Chondrocyte (in vitro differentiated cells): ENCODE results near the gene KLF18. TPM values are rescaled to one million over a fixed set of nuclear protein-coding genes. Genes with fewer than 3 reads are reported as not detected.

Experiments used
- DNase-seq: peaks from one replicate; pipeline ENCODE4 v3.0.0; 2021; ENCODE audit warnings: mixed read lengths, low spot score
- H3K27ac Mint-ChIP-seq: one replicate; pipeline ENCODE4 v1.8.0; 2021; ENCODE audit warnings: mild to moderate bottlenecking, moderate library complexity, mixed read lengths; ENCODE audit not compliant: unreplicated experiment
- H3K27me3 Mint-ChIP-seq: 2 replicates; pipeline ENCODE4 v1.8.0; 2021; ENCODE audit warnings: low read depth, mixed read lengths
- H3K36me3 Mint-ChIP-seq: 2 replicates; pipeline ENCODE4 v1.8.0; 2021; ENCODE audit warnings: low read depth, mixed read lengths
- H3K4me1 Mint-ChIP-seq: 2 replicates; pipeline ENCODE4 v1.8.0; 2021; ENCODE audit warnings: low read depth, mild to moderate bottlenecking, mixed read lengths
- H3K4me3 Mint-ChIP-seq: one replicate; pipeline ENCODE4 v1.8.0; 2021; ENCODE audit warnings: mild to moderate bottlenecking, moderate library complexity, mixed read lengths; ENCODE audit not compliant: unreplicated experiment
- H3K9me3 Mint-ChIP-seq: 2 replicates; pipeline ENCODE4 v1.8.0; 2021; ENCODE audit warnings: low read depth, mixed read lengths
- long read RNA-seq: library from polyadenylated mRNA; stranded (forward); transcript quantifications from one replicate; pipeline ENCODE4 v2.0.0, GENCODE V29; 2021
- total RNA-seq: library from RNA; stranded (reverse); gene quantifications from 3 replicates; pipeline ENCODE4 v1.2.1, GENCODE V29; 2021
- TF ChIP-seq, protein P1 (sequence below): fragments of 200-600 bp; sonication (generic); IDR thresholded peaks from 2 replicates; pipeline ENCODE4 v1.5.0; 2021; ENCODE audit warnings: antibody characterized with exemption, mild to moderate bottlenecking, moderate library complexity

The KLF18 gene
- not detected in 3 replicates for total RNA-seq
- long read RNA-seq: 0 reads

DNA sequence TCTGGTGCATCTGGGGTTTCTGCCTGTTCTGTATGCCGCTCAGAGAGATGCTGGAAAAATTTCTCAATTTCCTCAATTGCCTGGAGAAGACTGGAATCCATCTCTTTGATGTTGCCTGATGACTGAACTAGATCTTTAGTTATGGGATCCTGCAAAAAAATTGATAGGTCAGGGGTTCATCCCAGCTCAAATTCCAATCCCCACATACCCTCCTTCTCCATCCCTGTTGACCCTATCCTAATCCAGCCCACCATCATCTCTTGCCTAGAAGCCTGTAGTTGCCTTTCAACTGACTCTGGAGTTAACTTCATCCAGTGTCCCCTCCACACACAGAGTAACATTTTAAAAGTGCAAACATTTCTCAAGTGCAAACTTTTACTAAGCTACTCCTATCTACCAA, at the start of gene KLF18:
KLF18 (minus strand) TSS at position 101 of the 400 bp plus-strand sequence; CDS start at position 101, 0 bp downstream.
- DNase-seq: no peak
- H3K4me1 Mint-ChIP-seq: no peaks in the 10 kb centered on the region
- H3K36me3 Mint-ChIP-seq: peaks cover 4% of the 10 kb centered on the region
- TF ChIP-seq, protein P1, sequence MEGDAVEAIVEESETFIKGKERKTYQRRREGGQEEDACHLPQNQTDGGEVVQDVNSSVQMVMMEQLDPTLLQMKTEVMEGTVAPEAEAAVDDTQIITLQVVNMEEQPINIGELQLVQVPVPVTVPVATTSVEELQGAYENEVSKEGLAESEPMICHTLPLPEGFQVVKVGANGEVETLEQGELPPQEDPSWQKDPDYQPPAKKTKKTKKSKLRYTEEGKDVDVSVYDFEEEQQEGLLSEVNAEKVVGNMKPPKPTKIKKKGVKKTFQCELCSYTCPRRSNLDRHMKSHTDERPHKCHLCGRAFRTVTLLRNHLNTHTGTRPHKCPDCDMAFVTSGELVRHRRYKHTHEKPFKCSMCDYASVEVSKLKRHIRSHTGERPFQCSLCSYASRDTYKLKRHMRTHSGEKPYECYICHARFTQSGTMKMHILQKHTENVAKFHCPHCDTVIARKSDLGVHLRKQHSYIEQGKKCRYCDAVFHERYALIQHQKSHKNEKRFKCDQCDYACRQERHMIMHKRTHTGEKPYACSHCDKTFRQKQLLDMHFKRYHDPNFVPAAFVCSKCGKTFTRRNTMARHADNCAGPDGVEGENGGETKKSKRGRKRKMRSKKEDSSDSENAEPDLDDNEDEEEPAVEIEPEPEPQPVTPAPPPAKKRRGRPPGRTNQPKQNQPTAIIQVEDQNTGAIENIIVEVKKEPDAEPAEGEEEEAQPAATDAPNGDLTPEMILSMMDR: no peak
- H3K27me3 Mint-ChIP-seq: peaks cover 5% of the 10 kb centered on the region
- H3K9me3 Mint-ChIP-seq: peaks cover 17% of the 10 kb centered on the region
- H3K27ac Mint-ChIP-seq: no peak within 1 kb of the TSS
- H3K4me3 Mint-ChIP-seq: no peak within 1 kb of the TSS

DNA sequence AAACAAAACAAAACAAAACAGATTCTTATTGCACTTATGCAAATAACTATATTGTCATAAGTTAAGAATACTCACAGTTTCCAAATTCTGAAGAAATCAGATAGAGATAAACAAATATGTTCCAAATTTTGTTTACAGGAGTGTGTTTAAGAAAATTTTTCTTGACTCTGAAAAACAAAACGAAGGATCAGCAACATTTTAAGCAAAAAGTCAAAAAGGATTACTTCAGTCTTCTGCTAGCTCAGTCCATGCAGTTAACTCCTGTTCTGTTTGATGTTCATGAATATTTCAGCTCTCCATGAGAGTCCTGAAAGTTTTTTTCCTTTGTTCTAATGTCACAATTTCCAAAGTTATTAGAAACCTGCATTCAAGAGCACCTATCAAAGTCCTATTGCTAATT, 33.2 kb upstream of the KLF18 start:
- H3K27ac Mint-ChIP-seq: no peak overlapping the region
- H3K36me3 Mint-ChIP-seq: no peaks in the 10 kb centered on the region
- no peaks in the 10 kb centered on the region for H3K4me1 Mint-ChIP-seq

DNA sequence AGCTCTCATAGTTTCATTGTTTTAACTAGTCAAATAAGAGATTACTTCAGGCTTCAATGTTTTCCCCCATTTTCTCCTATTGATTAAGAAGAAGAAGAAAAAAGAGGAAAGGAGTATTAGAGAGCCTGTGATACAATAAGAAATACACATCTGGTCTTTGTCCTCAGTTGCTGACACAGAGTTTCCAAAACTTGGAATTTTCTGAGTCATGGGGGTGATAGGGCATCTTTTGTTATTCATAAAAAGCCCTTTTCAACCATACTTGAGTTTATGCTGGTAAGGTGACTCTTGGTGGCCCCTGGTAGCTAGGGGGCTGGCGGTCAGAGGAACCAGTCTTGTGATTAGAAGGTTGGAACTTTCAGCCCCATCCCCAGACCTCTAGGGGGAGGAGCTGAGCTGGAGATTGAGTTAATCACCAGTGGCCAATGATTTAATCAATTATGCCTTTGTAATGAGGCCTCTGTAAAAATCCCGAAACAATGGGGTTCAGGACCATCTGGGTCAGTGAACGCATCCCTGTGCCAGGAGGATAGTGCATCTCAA, 28.9 kb upstream of the KLF18 start:
- peaks cover 11% of the 10 kb centered on the region for H3K27me3 Mint-ChIP-seq
- TF ChIP-seq, protein P1: no peak
- no peaks in the 10 kb centered on the region for H3K36me3 Mint-ChIP-seq
- peaks cover 23% of the 10 kb centered on the region for H3K9me3 Mint-ChIP-seq
- H3K27ac Mint-ChIP-seq: no peak overlapping the region
- H3K4me1 Mint-ChIP-seq: no peaks in the 10 kb centered on the region
- H3K4me3 Mint-ChIP-seq: no peak overlapping the region
- no peak for DNase-seq

More for the DNA sequence above, 33.2 kb upstream of the KLF18 start:
- no peak for DNase-seq
- H3K9me3 Mint-ChIP-seq: peaks cover 12% of the 10 kb centered on the region
- H3K27me3 Mint-ChIP-seq: peaks cover 4% of the 10 kb centered on the region
- TF ChIP-seq, protein P1: no peak
- no peak overlapping the region for H3K4me3 Mint-ChIP-seq

GRCh38 chr1:44168520-44169098, 27.2 kb upstream of the KLF18 start:
- H3K9me3 Mint-ChIP-seq: peaks cover 11% of the 10 kb centered on the region
- DNase-seq: no peak
- H3K4me3 Mint-ChIP-seq: no peak overlapping the region
- no peak overlapping the region for H3K27ac Mint-ChIP-seq
- no peaks in the 10 kb centered on the region for H3K4me1 Mint-ChIP-seq
- TF ChIP-seq, protein P1: no peak
- H3K27me3 Mint-ChIP-seq: peaks cover 8% of the 10 kb centered on the region
- no peaks in the 10 kb centered on the region for H3K36me3 Mint-ChIP-seq

- no peak overlapping the region for H3K4me3 Mint-ChIP-seq
- no peak for DNase-seq
- TF ChIP-seq, protein P1: no peak
- H3K27ac Mint-ChIP-seq: no peak overlapping the region
- peaks cover 2% of the 10 kb centered on the region for H3K27me3 Mint-ChIP-seq
- peaks cover 3% of the 10 kb centered on the region for H3K36me3 Mint-ChIP-seq
- peaks cover 17% of the 10 kb centered on the region for H3K9me3 Mint-ChIP-seq
- no peaks in the 10 kb centered on the region for H3K4me1 Mint-ChIP-seq
These were observed 20.1 kb upstream of the KLF18 start for GRCh38 chr1:44161546-44161945.
